OCI-LY7 (cell line): ENCODE results near the gene INPP5J.

ENCODE experiments used
- CTCF ChIP-seq: fragments of 200-600 bp; sonication (generic); conservative IDR thresholded peaks from 2 replicates; pipeline ENCODE4 v1.5.1; 2014; ENCODE audit warnings: mild to moderate bottlenecking, antibody characterized with exemption, low read length, moderate library complexity, mixed read lengths
- EZH2phosphoT487 ChIP-seq: fragments of 200-600 bp; sonication (generic); IDR thresholded peaks from 2 replicates; pipeline ENCODE4 v1.6.1; 2018; ENCODE audit warnings: low read depth, borderline replicate concordance, mild to moderate bottlenecking, mixed run types, antibody characterized with exemption, low read length, moderate library complexity, mixed read lengths

DNA sequence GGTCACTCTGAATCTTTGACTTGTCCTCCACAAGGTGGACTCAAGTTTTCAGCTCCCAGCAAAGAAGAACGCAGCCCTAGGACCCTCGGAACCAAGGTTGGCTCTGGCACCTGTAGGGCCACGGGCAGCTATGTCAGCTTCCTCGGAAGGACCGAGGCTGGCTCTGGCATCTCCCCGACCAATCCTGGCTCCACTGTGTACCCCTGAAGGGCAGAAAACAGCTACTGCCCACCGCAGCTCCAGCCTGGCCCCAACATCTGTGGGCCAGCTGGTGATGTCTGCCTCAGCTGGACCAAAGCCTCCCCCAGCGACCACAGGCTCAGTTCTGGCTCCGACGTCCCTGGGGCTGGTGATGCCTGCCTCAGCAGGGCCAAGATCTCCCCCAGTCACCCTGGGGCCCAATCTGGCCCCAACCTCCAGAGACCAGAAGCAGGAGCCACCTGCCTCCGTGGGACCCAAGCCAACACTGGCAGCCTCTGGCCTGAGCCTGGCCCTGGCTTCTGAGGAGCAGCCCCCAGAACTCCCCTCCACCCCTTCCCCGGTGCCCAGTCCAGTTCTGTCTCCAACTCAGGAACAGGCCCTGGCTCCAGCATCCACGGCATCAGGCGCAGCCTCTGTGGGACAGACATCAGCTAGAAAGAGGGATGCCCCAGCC is 2.2 kb downstream of the INPP5J start:
- no peak for TF ChIP-seq CTCF
- TF ChIP-seq EZH2phosphoT487 = no peak
